Neural progenitor cell (in vitro differentiated cells): ENCODE results near the gene CAPN15.
"Not testable (repeated sequence)": the region's sequence is repeated elsewhere in the genome, so short reads cannot be mapped to it uniquely, and the experiment has no call there.

Source experiments
- CTCF ChIP-seq: fragments of 200-600 bp; sonication (generic); IDR thresholded peaks from 2 replicates; pipeline ENCODE4 v1.5.1; 2017; ENCODE audit warnings: antibody characterized with exemption, mild to moderate bottlenecking
- EZH2 ChIP-seq: fragments of 200-600 bp; sonication (generic); IDR thresholded peaks from 2 replicates; pipeline ENCODE4 v1.6.1; 2017; ENCODE audit warnings: antibody characterized with exemption, mild to moderate bottlenecking, moderate library complexity
- EZH2phosphoT487 ChIP-seq: fragments of 200-600 bp; sonication (generic); IDR thresholded peaks from 2 replicates; pipeline ENCODE4 v1.6.1; 2017; ENCODE audit warnings: antibody characterized with exemption

DNA sequence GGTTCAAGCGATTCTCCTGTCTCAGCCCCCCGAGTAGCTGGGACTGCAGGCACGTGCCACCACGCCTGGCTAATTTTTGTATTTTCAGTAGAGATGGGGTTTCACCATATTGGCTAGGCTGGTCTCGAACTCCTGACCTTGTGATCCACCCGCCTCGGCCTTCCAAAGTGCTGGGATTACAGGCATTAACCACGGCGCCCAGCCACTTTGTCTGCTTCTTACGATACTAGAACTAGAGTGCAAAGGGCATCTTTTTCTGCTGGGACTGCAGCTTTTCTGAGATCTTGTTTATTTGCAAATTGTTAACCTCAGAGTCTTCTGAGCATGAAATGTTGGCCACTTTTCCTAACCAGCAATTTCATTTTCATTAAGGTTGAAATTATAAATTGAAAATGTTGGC, 49.2 kb upstream of the CAPN15 start:
- TF ChIP-seq EZH2phosphoT487, CTCF, EZH2: not testable (repeated sequence)
